Stimulated activated CD8-positive, alpha-beta memory T cell treated with anti-CD3 and anti-CD28 coated beads, Interleukin-7, amount 100 ng/mL, for 4 hours (primary cell): ENCODE data around the gene KCNJ6.

Experiments
- DNase-seq, 2 donors: peaks; one replicate each; pipeline ENCODE4 v3.0.0-alpha.2; 2020; ENCODE audit warnings: low read depth in 2 of 2

The KCNJ6 gene

DNA sequence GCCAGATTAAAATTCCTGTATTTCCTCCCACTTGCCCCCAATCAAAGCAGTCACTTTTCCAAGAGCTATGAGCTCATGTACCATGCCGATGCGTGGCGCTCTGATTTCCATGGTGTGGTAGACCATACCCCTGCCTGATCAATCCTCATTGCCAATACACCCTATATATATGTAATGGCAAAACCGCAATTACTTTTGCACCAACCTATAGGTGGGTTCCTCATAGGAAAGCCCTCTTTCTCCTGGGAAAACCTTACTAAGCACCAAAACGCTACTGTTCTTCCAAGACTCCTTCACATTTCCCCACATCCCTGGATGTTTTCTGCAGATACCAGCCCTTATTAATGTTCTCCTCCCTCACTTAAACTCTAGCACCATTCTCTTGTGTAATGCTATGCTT is 11.0 kb downstream of the KCNJ6 start:
- DNase-seq, result no peak

DNA sequence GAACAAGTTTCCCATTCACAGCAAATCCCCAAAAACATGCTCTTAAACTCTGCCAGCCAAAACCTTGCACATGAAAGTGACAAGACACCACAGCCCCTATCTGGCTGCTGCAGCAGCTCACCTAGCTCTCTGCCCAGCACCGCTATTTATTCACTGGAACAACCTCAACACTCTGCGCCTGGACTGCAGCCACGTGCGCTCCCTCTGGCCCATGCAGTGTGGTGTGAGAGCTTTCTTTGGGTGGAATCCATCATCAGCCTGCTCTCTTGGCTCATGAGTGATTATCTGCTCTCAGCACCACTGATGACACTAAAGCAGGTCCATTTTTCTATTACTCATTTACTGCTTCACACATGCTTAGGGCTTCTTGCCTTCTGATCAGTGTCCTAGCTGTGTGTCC is 11.4 kb downstream of the KCNJ6 start:
- DNase-seq, result no peak

DNA sequence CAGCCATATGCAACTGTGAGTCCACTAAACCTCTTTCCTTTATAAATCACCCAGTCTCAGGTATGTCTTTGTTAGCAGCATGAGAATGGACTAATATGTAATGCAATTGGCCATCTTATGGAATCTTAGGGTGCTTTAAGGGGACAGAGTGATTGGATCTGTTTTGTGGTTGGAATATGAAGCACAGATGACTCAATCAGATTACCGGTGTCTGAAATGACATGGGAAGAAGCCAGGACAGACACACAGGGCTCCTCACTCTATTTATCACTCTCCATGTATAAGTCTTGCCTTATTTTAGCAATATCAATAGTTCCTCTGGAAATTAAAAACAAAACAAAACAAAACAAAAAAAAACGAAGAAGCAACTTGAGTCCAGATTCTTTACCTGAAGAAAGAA is 12.9 kb downstream of the KCNJ6 start:
- no peak for DNase-seq

DNA sequence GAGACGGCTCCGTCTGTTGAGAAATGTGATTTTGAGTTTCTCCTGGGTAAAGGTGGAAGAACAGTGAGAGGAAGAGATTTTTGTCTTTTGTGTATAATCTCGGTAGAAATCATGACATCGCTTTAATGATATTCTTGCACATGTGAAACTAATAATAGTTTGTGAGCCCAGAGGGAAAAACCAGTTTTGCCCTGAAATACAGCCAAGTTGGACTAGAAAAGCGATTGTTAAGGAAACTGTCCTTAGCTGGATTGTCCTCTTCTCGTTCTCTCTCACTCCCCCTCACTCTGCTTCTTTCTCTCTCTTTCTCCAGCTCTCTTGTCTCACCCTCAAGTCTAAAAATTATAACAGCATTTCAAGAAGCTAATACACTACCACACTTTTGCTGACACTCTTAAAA is 17.1 kb downstream of the KCNJ6 start:
- no peak for DNase-seq

DNA sequence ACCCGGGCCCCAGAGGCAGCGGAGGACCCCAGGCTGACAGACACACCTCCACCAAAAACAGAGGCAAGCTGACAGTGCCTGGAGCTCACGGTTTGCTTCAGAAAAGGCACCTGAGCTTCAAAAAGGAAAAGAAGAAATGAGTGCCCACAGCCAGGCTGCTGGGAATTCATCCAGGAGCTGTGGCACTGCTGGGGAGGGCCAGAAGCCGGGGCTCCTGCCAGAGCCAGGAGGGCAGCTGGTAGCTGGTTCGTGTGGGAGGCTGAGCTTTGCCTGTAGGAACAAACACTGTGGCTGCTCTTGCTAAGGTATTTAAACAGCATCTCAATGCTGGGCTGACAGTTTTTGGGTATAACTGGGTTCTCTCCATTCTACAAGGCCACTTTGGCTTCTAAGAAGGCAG is 19.5 kb downstream of the KCNJ6 start:
- DNase-seq, result no peak

DNA sequence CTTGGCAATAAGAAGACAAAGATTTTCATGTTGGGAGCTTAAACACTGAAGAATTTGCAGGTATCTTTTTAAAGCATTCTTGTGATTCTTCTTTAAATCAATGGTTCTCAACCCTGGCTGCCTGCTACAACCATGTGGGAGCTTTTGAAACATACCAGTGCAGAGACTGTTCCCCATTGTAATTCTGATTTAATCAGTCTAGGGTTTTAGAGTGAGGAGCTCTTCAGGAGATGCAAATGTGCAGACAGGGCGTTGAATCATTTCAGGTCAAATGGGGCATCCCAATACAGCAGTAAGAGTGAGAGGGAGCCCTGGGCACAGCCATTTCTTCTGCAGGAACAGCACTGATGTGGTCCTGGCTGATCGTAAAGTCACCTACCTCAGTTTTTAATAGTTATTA is 24.3 kb downstream of the KCNJ6 start:
- DNase-seq, result no peak

DNA sequence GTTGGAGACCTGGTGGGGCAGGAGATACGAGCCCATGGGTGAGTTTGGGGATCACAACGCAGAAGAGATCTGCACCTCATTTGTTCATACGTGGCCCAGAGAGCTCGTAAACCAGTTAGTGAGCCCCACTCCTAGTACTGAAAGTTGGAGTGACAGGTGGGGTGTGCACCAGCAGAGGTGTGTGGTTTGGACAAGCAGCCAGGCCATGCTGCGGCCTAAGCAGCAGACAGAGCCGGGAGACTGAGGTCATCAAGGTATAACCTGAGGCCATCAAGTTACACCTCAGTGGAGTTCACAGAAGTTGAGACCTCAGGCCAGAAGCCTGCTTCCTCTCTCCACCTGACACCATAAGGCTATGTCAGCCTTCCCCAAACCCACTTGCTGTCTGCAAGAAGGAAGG is 27.6 kb downstream of the KCNJ6 start:
- DNase-seq, result no peak

DNA sequence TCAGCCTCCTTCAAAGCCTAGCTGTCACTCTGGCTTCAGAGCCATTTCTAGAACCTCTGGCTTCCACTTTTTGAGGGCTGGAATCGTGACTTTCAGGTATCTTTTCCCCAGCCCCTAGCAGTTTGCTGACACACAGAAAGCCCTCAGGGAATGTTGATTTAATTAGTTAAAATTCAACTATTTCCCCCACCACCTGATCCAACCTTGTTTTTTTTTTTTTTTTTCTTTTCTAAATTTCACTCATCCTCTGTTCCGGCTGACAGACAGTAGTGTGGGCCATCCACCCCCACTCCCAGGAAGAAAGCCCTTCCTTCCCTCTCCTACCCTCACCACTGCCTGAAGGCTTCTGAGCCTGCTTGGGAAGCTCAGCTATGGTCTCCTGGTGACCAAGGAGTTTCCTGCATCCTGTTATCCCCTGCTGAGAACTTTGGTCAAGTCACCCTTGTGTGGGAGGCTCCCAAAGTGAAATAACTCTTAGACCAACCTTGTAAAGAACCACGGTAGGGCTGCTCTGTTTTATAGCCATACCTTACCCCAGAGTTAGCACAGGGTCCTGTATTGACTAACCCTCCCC is 29.4 kb downstream of the KCNJ6 start:
- no peak for DNase-seq

DNA sequence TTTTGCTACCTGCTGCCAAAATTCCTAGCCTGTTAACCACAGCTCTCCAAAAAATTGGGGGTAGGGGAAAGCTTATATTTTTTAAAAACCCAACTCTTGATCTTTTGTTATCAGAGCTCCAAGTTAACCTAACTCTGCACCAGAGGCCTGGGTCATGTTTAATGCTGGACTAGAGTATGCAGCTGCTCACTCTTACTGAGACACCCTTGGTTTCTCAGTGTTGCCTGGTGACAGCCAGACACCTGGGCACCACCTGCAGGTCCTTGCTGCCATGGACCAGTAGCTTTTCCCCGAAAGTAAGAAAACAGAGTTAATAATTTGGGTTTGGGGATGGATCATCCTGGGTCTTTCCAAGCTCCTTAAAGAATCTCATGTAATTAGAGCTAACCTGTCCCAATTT is 30.1 kb downstream of the KCNJ6 start:
- no peak for DNase-seq

DNA sequence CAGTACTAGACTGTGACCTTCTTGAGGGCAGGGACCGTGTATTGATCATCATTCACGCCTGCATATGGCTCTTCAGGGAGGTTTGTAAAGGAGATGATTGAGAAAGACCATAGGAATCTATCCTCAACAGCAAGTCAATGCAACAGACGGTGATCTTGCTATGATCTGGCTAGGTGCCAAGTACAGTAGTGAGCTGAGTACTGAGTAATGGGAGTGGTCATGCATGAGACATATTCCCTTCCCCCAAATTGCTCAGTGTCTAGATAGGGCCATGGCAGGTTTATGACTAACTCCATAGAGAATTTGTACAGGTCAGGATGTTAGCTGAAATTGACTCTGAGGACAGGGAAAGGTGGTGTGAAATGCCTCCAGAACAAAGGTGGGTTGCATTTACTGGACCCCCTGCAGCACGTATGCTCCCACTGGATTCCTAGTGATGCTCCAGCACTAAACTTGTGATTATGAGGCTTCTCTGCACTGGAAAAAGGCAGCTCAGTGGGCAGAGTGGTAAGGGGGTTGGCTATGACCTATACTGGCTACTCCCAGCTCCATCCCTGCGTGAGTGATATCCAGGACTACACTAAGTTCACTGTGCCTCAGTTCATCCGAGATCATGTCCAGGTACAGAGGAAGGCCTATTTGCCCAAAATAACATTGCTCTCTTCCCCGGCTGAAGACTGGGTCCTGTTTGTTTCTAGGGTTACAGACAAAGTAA is 37.2 kb downstream of the KCNJ6 start:
- DNase-seq, result no peak

DNA sequence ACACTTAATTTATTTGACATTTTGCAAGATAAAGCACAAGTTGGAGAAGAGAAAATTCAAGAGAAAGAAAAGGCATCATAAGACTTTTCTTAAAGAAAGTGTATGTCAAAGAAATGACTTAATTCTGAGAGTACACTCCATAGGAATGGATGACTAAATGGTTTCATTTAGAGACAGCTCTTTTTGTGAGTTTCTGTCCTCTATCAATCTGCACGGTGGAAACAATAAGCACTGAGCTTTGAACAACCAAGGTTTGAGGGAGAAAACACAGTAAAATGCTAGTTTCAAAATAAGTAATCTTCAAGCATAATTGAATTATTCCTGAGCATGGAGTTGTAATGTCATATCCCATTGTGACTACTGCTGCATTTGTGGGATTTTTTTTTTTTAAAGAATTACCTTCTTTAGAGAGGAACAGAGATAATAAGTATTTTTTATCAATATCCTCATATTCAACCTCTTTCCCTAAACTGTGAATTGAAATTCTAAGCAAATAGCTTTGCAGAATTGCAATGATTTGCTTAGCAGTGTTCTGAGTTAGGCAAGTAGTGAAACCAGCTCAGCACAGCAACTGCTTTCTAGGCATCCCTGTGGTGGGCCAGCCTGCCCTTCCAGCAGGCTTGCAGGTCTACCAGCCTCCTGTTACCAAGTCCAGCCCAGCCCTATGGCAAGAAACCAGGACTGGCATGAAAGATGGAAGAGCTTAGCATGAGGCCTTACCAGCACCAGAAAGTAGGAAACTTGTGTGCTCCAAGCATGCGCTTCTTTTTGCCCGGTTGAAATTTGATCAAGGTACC is 38.2 kb downstream of the KCNJ6 start:
- DNase-seq, result no peak

DNA sequence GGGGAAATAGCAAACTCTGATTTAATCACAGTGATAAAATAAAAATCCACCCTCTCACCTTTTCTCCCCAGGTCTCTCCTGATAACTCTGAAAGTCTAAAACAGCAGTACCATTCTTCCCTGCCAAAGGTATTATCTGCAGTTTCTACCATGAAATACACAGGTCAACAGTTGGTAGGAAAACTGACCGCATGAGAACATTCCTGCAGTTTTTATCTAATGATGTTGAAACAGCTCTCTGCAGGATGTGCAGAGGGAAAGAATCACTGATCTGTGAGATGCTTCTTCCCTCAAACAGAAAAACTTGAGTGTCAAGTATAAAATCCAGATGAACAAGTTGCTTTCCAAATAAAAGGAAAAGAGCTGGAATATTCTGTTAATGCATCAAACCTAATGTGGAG is 39.1 kb downstream of the KCNJ6 start:
- DNase-seq, result no peak

DNA sequence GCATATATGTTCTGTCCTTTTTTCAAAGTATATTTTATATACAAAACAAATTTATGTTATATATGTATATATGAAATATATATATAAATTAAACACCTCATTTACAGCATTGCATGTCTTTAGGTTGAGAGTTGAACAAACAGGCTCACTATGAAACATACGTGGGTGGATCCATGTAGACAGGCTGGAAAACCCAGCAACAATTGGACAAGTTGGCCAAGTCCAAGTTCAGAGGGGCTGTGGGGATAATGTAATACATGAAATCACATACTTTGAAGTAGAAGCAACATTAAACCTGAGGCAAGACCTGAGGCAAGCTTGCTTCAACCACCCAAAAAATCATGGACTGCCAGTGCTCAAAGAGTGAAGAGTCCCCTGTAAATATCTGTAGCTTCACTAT is 39.7 kb downstream of the KCNJ6 start:
- no peak for DNase-seq

DNA sequence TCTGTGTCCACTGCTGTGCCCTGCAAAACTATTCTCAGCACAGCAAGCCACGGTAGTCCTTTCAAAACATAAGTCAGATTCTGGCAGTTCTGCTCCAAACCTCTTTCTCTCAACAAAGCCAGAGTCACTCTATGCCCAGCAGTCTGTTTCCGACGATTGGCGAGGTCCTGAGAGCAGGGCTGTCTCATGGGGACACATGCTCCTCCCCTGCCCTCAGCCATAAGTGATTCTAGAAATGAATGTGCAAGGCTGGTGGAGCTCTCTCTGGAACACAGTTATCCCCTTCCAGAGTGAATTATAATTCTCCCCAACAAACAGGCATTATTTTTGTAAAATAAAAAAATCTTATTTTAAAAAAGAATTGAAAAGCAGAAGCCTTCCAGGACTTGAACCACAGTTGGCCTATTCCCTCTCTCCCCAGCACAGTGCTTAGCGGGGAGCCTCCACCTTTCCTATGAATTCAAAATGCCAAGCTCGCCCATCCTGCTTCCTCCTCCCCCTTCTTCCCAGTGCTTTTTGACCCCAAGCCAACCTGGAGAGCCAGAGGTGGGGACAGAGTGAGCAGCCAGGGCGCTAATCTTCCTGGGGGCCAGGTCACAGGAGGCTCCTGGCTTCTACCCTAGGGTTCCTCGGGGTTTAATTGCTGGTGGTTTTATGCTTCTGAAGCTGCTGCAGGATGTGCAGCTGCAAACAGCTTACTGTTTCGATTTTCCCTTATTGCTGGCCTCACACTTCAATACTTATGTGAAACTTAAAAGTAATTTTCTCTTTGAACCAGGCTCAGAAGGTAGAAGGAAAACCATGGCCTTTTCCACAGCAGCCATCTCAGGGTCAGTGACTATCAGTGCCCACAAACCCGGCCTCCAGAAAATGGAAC is 41.1 kb downstream of the KCNJ6 start:
- DNase-seq, result no peak

DNA sequence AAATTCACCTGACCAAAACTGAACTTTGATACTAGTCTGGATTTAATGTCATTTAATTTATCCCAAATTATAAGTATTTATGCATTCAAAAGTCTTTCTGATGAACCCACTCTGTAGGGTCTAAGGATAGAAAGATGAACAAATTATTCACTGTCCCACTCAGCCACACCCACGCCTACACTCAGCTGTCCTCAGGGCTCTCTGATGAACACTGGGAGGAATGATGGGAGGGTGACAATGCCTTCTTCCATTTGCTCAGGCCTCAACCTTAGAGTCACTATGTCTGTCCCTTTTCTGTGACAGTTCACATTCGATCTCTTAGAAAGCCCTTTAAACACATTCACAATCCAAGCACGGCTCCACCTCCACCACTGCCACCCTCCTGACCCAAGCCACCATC is 41.8 kb downstream of the KCNJ6 start:
- no peak for DNase-seq

DNA sequence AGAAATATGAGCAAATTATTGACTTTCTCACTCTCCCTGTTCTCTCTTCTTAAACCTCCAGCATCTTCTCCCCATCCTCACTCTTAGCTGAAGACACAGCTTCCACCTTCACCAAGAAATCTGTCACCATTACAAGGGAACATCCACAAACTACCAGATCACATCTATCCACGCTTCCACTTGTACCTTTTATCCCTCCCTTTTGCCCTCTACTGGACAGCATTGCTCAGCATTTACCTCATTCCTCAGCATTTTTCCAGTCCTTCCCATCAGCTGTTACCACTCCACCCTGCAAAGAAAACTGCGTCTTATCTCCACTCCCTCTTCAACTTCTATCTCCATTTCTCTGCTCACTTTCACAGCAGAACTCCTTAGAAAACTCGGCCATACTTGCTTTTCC is 42.6 kb downstream of the KCNJ6 start:
- DNase-seq, result no peak

DNA sequence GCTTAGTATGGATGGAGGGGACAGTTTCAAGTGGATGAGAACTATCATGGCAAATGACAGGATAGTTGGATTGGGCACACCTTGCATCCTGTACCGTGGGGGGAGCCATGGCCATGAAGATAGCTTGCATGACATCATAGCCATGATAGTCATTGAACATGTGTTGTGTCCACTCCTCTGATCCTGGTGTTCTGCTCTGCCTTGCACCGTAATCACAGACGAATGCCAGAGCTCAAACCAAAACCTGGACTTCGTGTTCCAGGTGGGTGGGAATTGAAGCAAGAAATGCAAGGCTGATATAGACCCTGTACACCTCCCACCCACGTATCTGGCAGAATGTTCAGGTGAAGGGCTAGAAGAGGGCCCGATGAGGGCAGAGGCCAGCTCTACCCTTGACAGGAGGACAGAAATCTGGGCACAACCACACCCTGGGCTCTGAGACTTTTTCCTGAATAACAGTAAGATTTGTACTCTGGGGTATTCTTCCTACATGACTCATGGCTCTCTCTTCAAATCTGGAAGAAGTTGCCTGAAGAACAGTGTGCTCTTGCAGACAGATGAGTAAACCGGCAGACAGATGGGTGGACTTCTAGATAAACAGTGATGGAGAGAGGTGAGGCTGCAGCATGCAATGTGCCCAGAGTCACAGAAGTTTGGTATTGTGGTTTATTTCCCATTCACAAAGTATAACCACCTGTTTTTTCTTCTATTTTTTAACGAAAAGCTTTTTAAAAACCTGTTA is 45.0 kb downstream of the KCNJ6 start:
- DNase-seq, result no peak

DNA sequence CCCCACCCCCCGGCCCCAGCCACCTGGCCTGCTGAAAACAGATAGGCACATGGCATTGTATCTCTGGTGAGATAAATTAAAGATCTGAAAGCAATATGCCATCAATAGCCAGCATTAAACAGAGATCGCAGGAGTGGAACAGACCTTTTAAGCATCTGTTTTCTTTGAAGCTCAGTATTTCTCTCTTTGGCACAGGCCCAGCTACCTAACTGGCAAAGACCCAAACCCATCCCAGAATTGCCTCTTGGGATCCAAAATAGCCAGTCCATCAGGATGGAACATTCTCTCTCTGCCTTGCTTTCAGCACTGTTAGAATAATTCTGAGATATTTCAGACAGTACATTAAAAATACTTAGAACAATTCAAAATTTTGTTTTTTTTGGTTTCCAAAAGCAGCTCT is 46.0 kb downstream of the KCNJ6 start:
- DNase-seq, result no peak

DNA sequence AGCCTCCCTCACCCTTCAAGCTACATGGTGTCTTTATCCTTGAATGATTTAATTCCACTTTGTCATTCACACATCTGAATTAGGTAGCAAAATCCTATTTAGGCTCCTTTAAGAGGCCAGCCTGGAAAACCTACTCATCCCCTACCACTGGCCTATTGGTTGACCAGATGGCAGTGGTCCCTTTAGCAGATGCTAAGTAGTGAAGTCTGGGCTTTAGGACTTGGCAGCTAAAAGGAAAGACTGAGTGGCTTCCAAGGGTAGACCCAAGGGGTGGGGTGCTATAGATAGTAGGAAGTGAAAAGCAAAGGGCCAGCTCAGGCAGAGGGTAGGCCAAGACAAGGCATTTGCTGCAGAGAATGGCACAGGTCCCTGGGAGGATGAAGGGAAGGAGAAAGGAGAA is 46.6 kb downstream of the KCNJ6 start:
- no peak for DNase-seq

DNA sequence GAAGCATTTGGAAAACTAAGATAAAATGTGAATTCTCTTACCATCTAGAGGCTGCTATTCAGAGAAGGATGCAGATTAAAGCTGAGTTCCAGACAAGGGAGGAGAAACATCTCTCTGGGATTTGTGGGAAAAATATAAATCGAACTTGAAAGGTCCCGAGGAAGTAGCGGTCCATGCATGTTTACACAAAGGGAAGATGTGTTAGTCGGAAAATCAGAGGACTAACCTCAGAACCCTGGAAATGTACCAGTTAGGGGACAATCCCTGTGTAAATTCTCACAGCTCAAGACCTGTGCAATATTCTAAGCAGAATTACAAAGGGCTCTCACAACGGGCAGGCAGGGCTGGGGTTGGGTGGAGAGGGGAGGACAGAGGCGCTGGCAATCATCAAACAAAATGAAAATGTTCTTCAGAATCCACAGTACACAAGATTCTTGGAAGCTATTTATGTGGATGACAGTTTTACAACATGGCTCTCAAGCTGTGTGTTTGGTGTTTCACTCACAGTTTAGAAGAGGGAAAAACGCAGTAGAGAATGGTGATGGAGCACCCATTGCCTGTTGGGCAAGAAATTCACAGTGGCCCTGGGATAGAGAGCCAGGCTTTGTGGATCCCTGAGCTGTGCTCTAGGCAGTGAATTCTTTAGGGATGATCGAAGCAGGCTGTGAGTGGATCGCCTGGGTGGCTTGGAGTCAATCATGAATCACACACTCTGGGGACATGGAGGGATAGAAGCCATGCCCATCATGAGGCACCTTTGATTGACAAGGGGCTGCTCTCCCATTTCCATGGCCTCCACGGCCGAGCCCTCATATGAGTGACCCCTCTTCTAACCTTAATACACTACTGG is 47.6 kb downstream of the KCNJ6 start:
- DNase-seq, result no peak

DNA sequence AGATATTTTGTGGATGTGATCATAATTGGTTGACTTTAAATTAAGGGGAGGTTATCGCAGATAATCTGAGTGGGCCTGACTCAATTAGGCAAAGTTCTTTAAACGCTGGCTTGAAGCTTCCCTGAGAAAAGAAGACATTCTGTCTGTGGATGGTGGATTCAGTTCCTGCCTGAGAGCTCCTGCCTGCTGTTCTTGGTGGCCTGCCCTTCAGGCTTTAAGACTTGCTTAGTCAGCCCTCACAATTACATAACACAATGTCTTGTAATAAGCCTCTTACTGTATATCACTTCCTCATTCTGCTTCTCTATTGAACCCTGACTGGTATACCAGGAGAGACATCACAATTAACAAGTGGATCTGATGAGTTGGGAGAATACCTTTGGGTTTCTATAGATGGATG is 50.2 kb downstream of the KCNJ6 start:
- DNase-seq, result no peak
